ENCODE results near the gene CLDN9.

DNA sequence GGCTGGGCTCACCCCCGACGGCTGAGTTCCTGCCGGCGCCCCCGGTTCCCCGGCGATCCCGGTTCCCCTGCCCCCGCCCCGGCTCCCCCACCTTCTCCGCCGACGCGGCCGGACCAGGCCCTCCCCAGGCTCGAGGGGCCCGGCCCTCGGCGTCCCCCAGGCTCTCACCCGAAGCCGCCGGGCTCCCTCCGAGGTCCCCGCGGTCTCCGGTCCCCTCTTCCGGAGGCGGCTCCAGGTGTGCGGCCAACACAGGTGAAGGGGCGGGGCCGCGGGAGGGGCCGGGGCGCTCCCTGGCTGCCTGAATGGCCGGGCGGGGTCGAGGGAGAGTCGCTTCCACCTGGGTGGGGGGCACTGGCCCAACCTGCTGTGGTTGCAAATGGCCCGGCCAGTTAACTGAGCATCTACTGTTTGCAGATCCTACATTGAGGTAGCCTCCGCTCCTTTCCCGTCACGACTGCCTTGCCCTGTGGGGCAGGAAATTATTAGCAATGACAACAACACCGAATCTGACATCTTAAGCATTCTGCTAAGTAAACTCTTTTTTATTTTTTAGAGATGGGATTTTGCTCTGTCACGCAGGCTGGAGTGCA lies 24.1 kb downstream of the CLDN9 start, which contains the start of gene BICDL2:
- no peak for TF ChIP-seq POLR2AphosphoS5 (IDR thresholded peaks at IDR 0.05)
- TF ChIP-seq, protein P1, sequence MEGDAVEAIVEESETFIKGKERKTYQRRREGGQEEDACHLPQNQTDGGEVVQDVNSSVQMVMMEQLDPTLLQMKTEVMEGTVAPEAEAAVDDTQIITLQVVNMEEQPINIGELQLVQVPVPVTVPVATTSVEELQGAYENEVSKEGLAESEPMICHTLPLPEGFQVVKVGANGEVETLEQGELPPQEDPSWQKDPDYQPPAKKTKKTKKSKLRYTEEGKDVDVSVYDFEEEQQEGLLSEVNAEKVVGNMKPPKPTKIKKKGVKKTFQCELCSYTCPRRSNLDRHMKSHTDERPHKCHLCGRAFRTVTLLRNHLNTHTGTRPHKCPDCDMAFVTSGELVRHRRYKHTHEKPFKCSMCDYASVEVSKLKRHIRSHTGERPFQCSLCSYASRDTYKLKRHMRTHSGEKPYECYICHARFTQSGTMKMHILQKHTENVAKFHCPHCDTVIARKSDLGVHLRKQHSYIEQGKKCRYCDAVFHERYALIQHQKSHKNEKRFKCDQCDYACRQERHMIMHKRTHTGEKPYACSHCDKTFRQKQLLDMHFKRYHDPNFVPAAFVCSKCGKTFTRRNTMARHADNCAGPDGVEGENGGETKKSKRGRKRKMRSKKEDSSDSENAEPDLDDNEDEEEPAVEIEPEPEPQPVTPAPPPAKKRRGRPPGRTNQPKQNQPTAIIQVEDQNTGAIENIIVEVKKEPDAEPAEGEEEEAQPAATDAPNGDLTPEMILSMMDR (IDR thresholded peaks at IDR 0.05 in 8 of 11, conservative IDR thresholded peaks at IDR 0.05 in 3 of 11), result peak in 1 of 11 experiments; percentile 10

Measured in spleen (tissue), 7 donors.